Mesendoderm (in vitro differentiated cells): ENCODE results near the gene PROK2.

ENCODE experiments used
- DNase-seq: peaks from one replicate; pipeline ENCODE4 v3.0.0; 2013
- H2AK5ac ChIP-seq: 2 replicates; pipeline ENCODE4 v1.6.1; 2013; ENCODE audit warnings: low read length, inconsistent platforms
- H2BK120ac ChIP-seq: 2 replicates; pipeline ENCODE4 v1.6.1; 2013; ENCODE audit warnings: low read depth, mild to moderate bottlenecking, low read length, moderate library complexity, mixed read lengths
- H2BK15ac ChIP-seq: replicated peaks from 2 replicates; pipeline ENCODE4 v1.6.1; 2013; ENCODE audit warnings: low read depth, mild to moderate bottlenecking, moderate library complexity
- H2BK5ac ChIP-seq: 2 replicates; pipeline ENCODE4 v1.6.1; 2013; ENCODE audit warnings: low read length, inconsistent platforms
- H3K18ac ChIP-seq: 2 replicates; pipeline ENCODE4 v1.6.1; 2013; ENCODE audit warnings: mild to moderate bottlenecking, low read length, mixed read lengths
- H3K23ac ChIP-seq: one replicate; pipeline ENCODE4 v1.6.1; 2013; ENCODE audit warnings: low read length
- H3K27ac ChIP-seq: 2 replicates; pipeline ENCODE4 v1.5.1; 2013; ENCODE audit warnings: low read depth, mild to moderate bottlenecking, inconsistent platforms, low read length, moderate library complexity
- H3K27me3 ChIP-seq: 2 replicates; pipeline ENCODE4 v1.6.1; 2013; ENCODE audit warnings: low read length, control low read depth, mild to moderate bottlenecking, inconsistent platforms; ENCODE audit not compliant: insufficient read depth, poor library complexity
- H3K36me3 ChIP-seq: 2 replicates; pipeline ENCODE4 v1.6.1; 2013; ENCODE audit warnings: low read length, inconsistent platforms; ENCODE audit not compliant: control insufficient read depth, insufficient read depth
- H3K4ac ChIP-seq: one replicate; pipeline ENCODE4 v1.6.1; 2013; ENCODE audit warnings: low read depth, mild to moderate bottlenecking, low read length, moderate library complexity
- H3K4me1 ChIP-seq: 2 replicates; pipeline ENCODE4 v1.6.1; 2013; ENCODE audit warnings: low read depth, low read length, inconsistent platforms; ENCODE audit not compliant: control insufficient read depth
- H3K4me2 ChIP-seq: 2 replicates; pipeline ENCODE4 v1.6.1; 2013; ENCODE audit warnings: low read length
- H3K4me3 ChIP-seq: 2 replicates; pipeline ENCODE4 v1.5.1; 2013; ENCODE audit warnings: mild to moderate bottlenecking, low read length
- H3K56ac ChIP-seq: one replicate; pipeline ENCODE4 v1.6.1; 2013; ENCODE audit warnings: low read length
- H3K79me1 ChIP-seq: 2 replicates; pipeline ENCODE4 v1.6.1; 2013; ENCODE audit warnings: low read length, inconsistent platforms
- H3K79me2 ChIP-seq: 2 replicates; pipeline ENCODE4 v1.6.1; 2013; ENCODE audit warnings: mild to moderate bottlenecking, low read length; ENCODE audit not compliant: control insufficient read depth, insufficient read depth
- H3K9ac ChIP-seq: 2 replicates; pipeline ENCODE4 v1.6.1; 2013; ENCODE audit warnings: low read length, inconsistent platforms
- H4K5ac ChIP-seq: one replicate; pipeline ENCODE4 v1.6.1; 2013; ENCODE audit warnings: low read length
- H4K8ac ChIP-seq: one replicate; pipeline ENCODE4 v1.6.1; 2013; ENCODE audit warnings: low read depth, mild to moderate bottlenecking, control low read depth, low read length, moderate library complexity
- WGBS: extraction: QIAGEN DNeasy Blood & Tissue Kit; methylation state at CpG from one replicate; pipeline ENCODE4 v1.1.7; 2013; ENCODE audit warnings: low lambda C conversion rate, missing lambda C conversion rate; ENCODE audit not compliant: insufficient coverage; ENCODE audit errors: extremely low coverage; 5-methylcytosine and 5-hydroxymethylcytosine counted together

The PROK2 gene

GRCh38 chr3:71763426-71763825 lies 21.5 kb downstream of the PROK2 start:
- no CpG with 5 or more reads among the region's 5 CpGs for WGBS
- no peak overlapping the region for H3K4ac ChIP-seq
- no peak overlapping the region for H3K27ac ChIP-seq

GRCh38 chr3:71760140-71760539 lies 24.8 kb downstream of the PROK2 start:
- Histone ChIP-seq H3K36me3 (no peaks in the 10 kb centered on the region), H3K4ac (no peak overlapping the region), H3K18ac (no peak overlapping the region), H3K27ac (no peak overlapping the region), H3K4me1 (no peaks in the 10 kb centered on the region), H3K27me3 (peaks cover 3% of the 10 kb centered on the region), H4K5ac (no peak overlapping the region), H2BK15ac (no peak overlapping the region), H2BK5ac (no peak overlapping the region), H3K79me1 (no peaks in the 10 kb centered on the region), H4K8ac (no peak overlapping the region), H3K9ac (no peak overlapping the region), H3K23ac (no peak overlapping the region), H3K79me2 (no peaks in the 10 kb centered on the region), H3K4me2 (no peak overlapping the region), H2BK120ac (no peak overlapping the region), H2AK5ac (no peak overlapping the region), H3K4me3 (no peak overlapping the region), H3K56ac (no peak overlapping the region)
- no peak for DNase-seq
- WGBS, result no CpG with 5 or more reads among the region's 1 CpG

More at GRCh38 chr3:71763426-71763825, 21.5 kb downstream of the PROK2 start:
- H3K4me2 ChIP-seq, result no peak overlapping the region
- H3K9ac ChIP-seq, result no peak overlapping the region
- no peaks in the 10 kb centered on the region for H3K79me2 ChIP-seq
- no peak overlapping the region for H3K18ac ChIP-seq
- no peak overlapping the region for H2BK5ac ChIP-seq
- H4K8ac ChIP-seq, result no peak overlapping the region
- DNase-seq, result no peak
- H3K36me3 ChIP-seq, result no peaks in the 10 kb centered on the region
- H2AK5ac ChIP-seq, result no peak overlapping the region
- no peak overlapping the region for H3K56ac ChIP-seq
- no peaks in the 10 kb centered on the region for H3K79me1 ChIP-seq
- H3K4me3 ChIP-seq, result no peak overlapping the region
- H2BK120ac ChIP-seq, result no peak overlapping the region
- peaks cover 3% of the 10 kb centered on the region for H3K27me3 ChIP-seq
- H2BK15ac ChIP-seq, result no peak overlapping the region
- H4K5ac ChIP-seq, result no peak overlapping the region
- H3K23ac ChIP-seq, result no peak overlapping the region
- no peaks in the 10 kb centered on the region for H3K4me1 ChIP-seq

GRCh38 chr3:71759401-71759800 lies 25.5 kb downstream of the PROK2 start:
- no peak for DNase-seq
- Histone ChIP-seq H2AK5ac (no peak overlapping the region), H3K79me1 (no peaks in the 10 kb centered on the region), H2BK120ac (no peak overlapping the region), H3K79me2 (no peaks in the 10 kb centered on the region), H3K9ac (no peak overlapping the region), H3K23ac (no peak overlapping the region), H2BK5ac (no peak overlapping the region), H3K27ac (no peak overlapping the region), H3K36me3 (no peaks in the 10 kb centered on the region), H3K4me1 (no peaks in the 10 kb centered on the region), H4K5ac (no peak overlapping the region), H2BK15ac (no peak overlapping the region), H3K18ac (no peak overlapping the region), H3K4me3 (no peak overlapping the region), H4K8ac (no peak overlapping the region), H3K27me3 (peaks cover 4% of the 10 kb centered on the region), H3K4ac (no peak overlapping the region), H3K56ac (no peak overlapping the region), H3K4me2 (no peak overlapping the region)
- no CpG with 5 or more reads among the region's 5 CpGs for WGBS

GRCh38 chr3:71758091-71758490 lies 26.9 kb downstream of the PROK2 start:
- no peaks in the 10 kb centered on the region for H3K79me2 ChIP-seq
- H3K23ac ChIP-seq, result no peak overlapping the region
- no peak overlapping the region for H3K18ac ChIP-seq
- H2AK5ac ChIP-seq, result no peak overlapping the region
- H3K79me1 ChIP-seq, result no peaks in the 10 kb centered on the region
- no peaks in the 10 kb centered on the region for H3K4me1 ChIP-seq
- no peak overlapping the region for H4K8ac ChIP-seq
- H3K4ac ChIP-seq, result no peak overlapping the region
- no peak overlapping the region for H2BK5ac ChIP-seq
- no peak overlapping the region for H2BK15ac ChIP-seq
- no peak overlapping the region for H3K9ac ChIP-seq
- H3K56ac ChIP-seq, result no peak overlapping the region
- H2BK120ac ChIP-seq, result no peak overlapping the region
- H3K27ac ChIP-seq, result no peak overlapping the region
- no peaks in the 10 kb centered on the region for H3K36me3 ChIP-seq
- H4K5ac ChIP-seq, result no peak overlapping the region
- no CpG with 5 or more reads among the region's 2 CpGs for WGBS
- no peak overlapping the region for H3K4me2 ChIP-seq
- no peak for DNase-seq
- no peak overlapping the region for H3K4me3 ChIP-seq
- H3K27me3 ChIP-seq, result peaks cover 6% of the 10 kb centered on the region

- Histone ChIP-seq H3K4me3 (peak overlapping the region; percentile 64), H3K79me1 (no peaks in the 10 kb centered on the region), H3K23ac (peak overlapping the region; percentile 80), H4K8ac (no peak overlapping the region), H3K27me3 (peaks cover 18% of the 10 kb centered on the region), H2BK15ac (no peak overlapping the region), H2BK120ac (no peak overlapping the region), H3K36me3 (no peaks in the 10 kb centered on the region), H3K27ac (no peak overlapping the region), H3K4ac (no peak overlapping the region), H3K79me2 (no peaks in the 10 kb centered on the region), H2BK5ac (no peak overlapping the region), H2AK5ac (no peak overlapping the region), H3K9ac (peak overlapping the region; percentile 92), H3K4me1 (no peaks in the 10 kb centered on the region), H3K4me2 (peak overlapping the region; percentile 93), H4K5ac (no peak overlapping the region), H3K56ac (peak overlapping the region; percentile 100), H3K18ac (no peak overlapping the region)
- peak; percentile 15 for DNase-seq
- no CpG with 5 or more reads among the region's 65 CpGs for WGBS
These were observed 30.2 kb downstream of the PROK2 start for GRCh38 chr3:71754610-71755253.
